Trophoblast cell (in vitro differentiated cells and primary cell): ENCODE measurements around the gene MYZAP.

ENCODE experiments used
- DNase-seq, 2 donors: peaks; one replicate each; pipeline ENCODE4 v3.0.0-alpha.2; 2016
- H2AFZ ChIP-seq: 2 replicates; pipeline ENCODE4 v1.6.1; 2013; ENCODE audit warnings: low read length, moderate library complexity, mild to moderate bottlenecking; ENCODE audit not compliant: insufficient read depth, poor library complexity
- H2AK5ac ChIP-seq: 2 replicates; pipeline ENCODE4 v1.6.1; 2013; ENCODE audit warnings: mild to moderate bottlenecking, low read length
- H2BK120ac ChIP-seq: 2 replicates; pipeline ENCODE4 v1.6.1; 2013; ENCODE audit warnings: low read length, mild to moderate bottlenecking, moderate library complexity; ENCODE audit not compliant: insufficient read depth, poor library complexity
- H2BK12ac ChIP-seq: 2 replicates; pipeline ENCODE4 v1.6.1; 2013; ENCODE audit warnings: mild to moderate bottlenecking, low read length, moderate library complexity
- H2BK5ac ChIP-seq: 2 replicates; pipeline ENCODE4 v1.6.1; 2013; ENCODE audit warnings: low read length, low read depth, moderate library complexity, mild to moderate bottlenecking; ENCODE audit not compliant: poor library complexity
- H3K14ac ChIP-seq: 2 replicates; pipeline ENCODE4 v1.6.1; 2013; ENCODE audit warnings: mild to moderate bottlenecking, low read length
- H3K18ac ChIP-seq: 2 replicates; pipeline ENCODE4 v1.6.1; 2013; ENCODE audit warnings: mild to moderate bottlenecking, low read length
- H3K23ac ChIP-seq: 2 replicates; pipeline ENCODE4 v1.6.1; 2013; ENCODE audit warnings: low read length
- H3K27ac ChIP-seq: 2 replicates; pipeline ENCODE4 v1.5.1; 2013; ENCODE audit warnings: low read depth, mild to moderate bottlenecking, inconsistent platforms, low read length, moderate library complexity
- H3K27me3 ChIP-seq: 2 replicates; pipeline ENCODE4 v1.6.1; 2013; ENCODE audit warnings: inconsistent platforms, mild to moderate bottlenecking, low read length, moderate library complexity; ENCODE audit not compliant: insufficient read depth
- H3K36me3 ChIP-seq, 2 experiments: 1 replicate in 1 of 2; 2 replicates in 1 of 2; pipeline ENCODE4 v1.6.1; 2013; ENCODE audit warnings: low read length in 2 of 2, mild to moderate bottlenecking in 2 of 2, moderate library complexity in 1 of 2; ENCODE audit not compliant: insufficient read depth in 2 of 2, control insufficient read depth in 1 of 2
- H3K4ac ChIP-seq: 2 replicates; pipeline ENCODE4 v1.6.1; 2013; ENCODE audit warnings: low read depth, mild to moderate bottlenecking, low read length, moderate library complexity
- H3K4me1 ChIP-seq, 2 experiments: 1 replicate in 1 of 2; 2 replicates in 1 of 2; pipeline ENCODE4 v1.6.1; 2013; ENCODE audit warnings: low read length in 2 of 2, mild to moderate bottlenecking in 2 of 2, moderate library complexity in 1 of 2; ENCODE audit not compliant: insufficient read depth in 2 of 2, control insufficient read depth in 1 of 2
- H3K4me2 ChIP-seq: 2 replicates; pipeline ENCODE4 v1.6.1; 2013; ENCODE audit warnings: inconsistent platforms, mild to moderate bottlenecking, low read length, moderate library complexity
- H3K4me3 ChIP-seq: 2 replicates; pipeline ENCODE4 v1.5.1; 2013; ENCODE audit warnings: mild to moderate bottlenecking, low read depth, low read length, inconsistent platforms
- H3K79me1 ChIP-seq: one replicate; pipeline ENCODE4 v1.6.1; 2013; ENCODE audit warnings: low read length
- H3K79me2 ChIP-seq: 2 replicates; pipeline ENCODE4 v1.6.1; 2013; ENCODE audit warnings: low read length, mild to moderate bottlenecking; ENCODE audit not compliant: control insufficient read depth, insufficient read depth, poor library complexity
- H3K9ac ChIP-seq: 2 replicates; pipeline ENCODE4 v1.6.1; 2013; ENCODE audit warnings: mild to moderate bottlenecking, low read length
- H3K9me3 ChIP-seq: 2 replicates; pipeline ENCODE4 v1.6.1; 2013; ENCODE audit warnings: low read depth, mild to moderate bottlenecking, control low read depth, inconsistent platforms, low read length; ENCODE audit not compliant: insufficient read depth
- H4K12ac ChIP-seq: 2 replicates; pipeline ENCODE4 v1.6.1; 2013; ENCODE audit warnings: low read depth, mild to moderate bottlenecking, low read length, moderate library complexity
- H4K8ac ChIP-seq: 2 replicates; pipeline ENCODE4 v1.6.1; 2013; ENCODE audit warnings: low read depth, mild to moderate bottlenecking, low read length, moderate library complexity
- H4K91ac ChIP-seq: one replicate; pipeline ENCODE4 v1.6.1; 2013; ENCODE audit warnings: low read depth, mild to moderate bottlenecking, low read length, moderate library complexity
- WGBS: extraction: QIAGEN DNeasy Blood & Tissue Kit; methylation state at CpG from one replicate; pipeline ENCODE4 v1.1.7; 2013; ENCODE audit warnings: missing lambda C conversion rate; ENCODE audit not compliant: insufficient read length, insufficient coverage; ENCODE audit errors: extremely low coverage; 5-methylcytosine and 5-hydroxymethylcytosine counted together

MYZAP gene

GRCh38 chr15:57705746-57706404, 114.2 kb downstream of the MYZAP start:
- H3K79me1 ChIP-seq: peaks cover 9% of the 10 kb centered on the region
- H2BK12ac ChIP-seq: no peak overlapping the region
- H3K18ac ChIP-seq: no peak overlapping the region
- DNase-seq: peak in 1 of 2 donors; percentile 4
- H4K12ac ChIP-seq: peak overlapping the region; percentile 33
- H3K9ac ChIP-seq: no peak overlapping the region
- H3K14ac ChIP-seq: no peak overlapping the region
- peaks cover 0 to 2% of the 10 kb centered on the region in 2 experiments for H3K4me1 ChIP-seq
- H2AFZ ChIP-seq: peak overlapping the region; percentile 89
- H2BK120ac ChIP-seq: peak overlapping the region; percentile 5
- H3K4me3 ChIP-seq: no peak overlapping the region
- H3K27me3 ChIP-seq: no peaks in the 10 kb centered on the region
- H2AK5ac ChIP-seq: no peak overlapping the region
- no peak overlapping the region for H3K23ac ChIP-seq
- H3K4me2 ChIP-seq: peak overlapping the region; percentile 61
- H3K9me3 ChIP-seq: peaks cover 4% of the 10 kb centered on the region
- H4K8ac ChIP-seq: peak overlapping the region; percentile 67
- H3K79me2 ChIP-seq: peaks cover 5% of the 10 kb centered on the region
- no peak overlapping the region for H3K27ac ChIP-seq
- WGBS: no CpG with 5 or more reads among the region's 12 CpGs
- H3K36me3 ChIP-seq: peaks cover 2 to 10% of the 10 kb centered on the region in 2 experiments
- peak overlapping the region; percentile 8 for H4K91ac ChIP-seq
- H3K4ac ChIP-seq: peak overlapping the region; percentile 8
- no peak overlapping the region for H2BK5ac ChIP-seq

DNA sequence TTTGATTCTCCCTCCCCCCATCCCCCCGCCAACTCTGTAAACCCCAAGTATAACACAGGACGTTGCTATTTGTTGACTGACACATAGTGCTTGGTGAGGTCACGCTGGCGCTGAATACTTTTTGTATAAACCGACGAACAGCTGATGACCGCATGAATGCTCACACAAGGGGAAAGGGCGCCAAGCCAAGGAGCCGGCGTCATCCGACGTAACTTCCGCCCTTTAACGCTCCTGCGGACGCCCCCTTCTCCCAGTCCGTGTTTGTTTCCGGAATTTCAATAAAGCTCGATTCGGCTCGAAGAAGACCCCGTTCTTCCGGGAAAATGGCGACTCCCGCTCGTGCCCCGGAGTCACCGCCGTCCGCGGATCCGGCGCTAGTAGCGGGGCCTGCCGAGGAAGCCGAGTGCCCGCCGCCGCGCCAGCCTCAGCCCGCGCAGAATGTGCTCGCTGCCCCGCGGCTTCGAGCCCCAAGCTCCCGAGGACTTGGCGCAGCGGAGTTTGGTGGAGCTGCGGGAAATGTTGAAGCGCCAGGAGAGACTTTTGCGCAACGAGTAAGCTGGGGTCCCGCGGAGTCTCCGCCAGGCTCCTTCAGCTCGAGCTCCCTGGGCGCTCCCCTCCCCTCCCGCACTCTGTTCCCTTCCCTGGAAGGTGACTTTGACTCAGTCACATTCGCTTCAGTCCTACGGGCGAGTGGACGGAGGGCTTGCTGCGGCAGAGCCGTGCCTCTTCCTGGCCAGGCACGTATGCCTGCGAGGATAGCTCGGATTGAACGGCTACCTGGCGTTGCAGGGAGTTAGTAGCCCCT, 114.9 kb downstream of the MYZAP start, which contains the start of gene POLR2M:
Gene POLR2M, plus strand, starts transcription at position 310 of the 805 bp plus-strand sequence. Its CDS starts 129 bp downstream, at position 439.
- Histone ChIP-seq H2AK5ac (peak within 1 kb of the TSS; percentile 52), H4K12ac (peak within 1 kb of the TSS; percentile 78), H2BK5ac (peak within 1 kb of the TSS; percentile 79), H3K18ac (peak within 1 kb of the TSS; percentile 81), H2AFZ (peak within 1 kb of the TSS; percentile 89), H3K79me2 (peaks cover 5% of the 10 kb centered on the region), H4K91ac (peak within 1 kb of the TSS; percentile 88), H2BK12ac (no peak within 1 kb of the TSS), H3K14ac (peak within 1 kb of the TSS; percentile 95), H3K27ac (peak within 1 kb of the TSS; percentile 58), H3K27me3 (no peaks in the 10 kb centered on the region), H3K4me1 (peaks cover 0 to 2% of the 10 kb centered on the region in 2 experiments), H2BK120ac (peak within 1 kb of the TSS; percentile 83), H3K79me1 (peaks cover 9% of the 10 kb centered on the region), H4K8ac (peak within 1 kb of the TSS; percentile 93), H3K23ac (peak within 1 kb of the TSS; percentile 8), H3K4me2 (peak within 1 kb of the TSS; percentile 95), H3K9me3 (peaks cover 4% of the 10 kb centered on the region), H3K4me3 (peak within 1 kb of the TSS; percentile 92), H3K4ac (peak within 1 kb of the TSS; percentile 90), H3K9ac (peak within 1 kb of the TSS; percentile 97), H3K36me3 (peaks cover 2 to 13% of the 10 kb centered on the region in 2 experiments)
- WGBS: no CpG with 5 or more reads among the region's 70 CpGs
- DNase-seq: peak; percentile 99

DNA sequence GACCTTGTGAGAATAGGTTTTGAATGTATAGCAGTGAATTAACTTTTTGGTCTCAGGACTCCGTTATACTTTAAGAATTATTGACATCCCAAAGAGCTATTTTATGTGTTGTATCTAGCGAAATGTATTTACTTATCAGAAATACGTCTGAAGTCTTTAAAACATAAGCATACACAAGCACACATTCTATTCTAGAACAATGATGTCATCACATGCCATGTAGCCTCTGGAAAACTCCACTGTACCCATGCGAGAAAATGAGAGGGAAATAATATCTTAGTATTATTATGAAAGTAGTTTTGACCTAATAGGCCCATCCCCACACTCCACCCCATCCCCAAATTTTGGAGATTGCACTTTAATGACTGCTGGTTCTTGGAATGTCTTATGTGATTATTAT, 116.3 kb downstream of the MYZAP start:
- DNase-seq: peak in 1 of 2 donors; percentile 15
- no peak overlapping the region for H3K14ac ChIP-seq
- no peak overlapping the region for H4K91ac ChIP-seq
- H4K8ac ChIP-seq: no peak overlapping the region
- no peak overlapping the region for H2BK12ac ChIP-seq
- H3K9me3 ChIP-seq: peaks cover 4% of the 10 kb centered on the region
- no peak overlapping the region for H2BK5ac ChIP-seq
- H3K27me3 ChIP-seq: no peaks in the 10 kb centered on the region
- H3K27ac ChIP-seq: no peak overlapping the region
- no peak overlapping the region for H3K23ac ChIP-seq
- no peak overlapping the region for H3K4ac ChIP-seq
- no peak overlapping the region for H3K18ac ChIP-seq
- H3K4me3 ChIP-seq: no peak overlapping the region
- H3K4me1 ChIP-seq: peaks cover 0 to 2% of the 10 kb centered on the region in 2 experiments
- H3K4me2 ChIP-seq: no peak overlapping the region
- H3K36me3 ChIP-seq: peaks cover 8 to 24% of the 10 kb centered on the region in 2 experiments
- H3K79me1 ChIP-seq: peaks cover 9% of the 10 kb centered on the region
- no peak overlapping the region for H2BK120ac ChIP-seq
- no peak overlapping the region for H4K12ac ChIP-seq
- H3K9ac ChIP-seq: no peak overlapping the region
- no peak overlapping the region for H2AK5ac ChIP-seq
- no CpG with 5 or more reads among the region's 4 CpGs for WGBS
- H3K79me2 ChIP-seq: peaks cover 5% of the 10 kb centered on the region
- H2AFZ ChIP-seq: no peak overlapping the region

DNA sequence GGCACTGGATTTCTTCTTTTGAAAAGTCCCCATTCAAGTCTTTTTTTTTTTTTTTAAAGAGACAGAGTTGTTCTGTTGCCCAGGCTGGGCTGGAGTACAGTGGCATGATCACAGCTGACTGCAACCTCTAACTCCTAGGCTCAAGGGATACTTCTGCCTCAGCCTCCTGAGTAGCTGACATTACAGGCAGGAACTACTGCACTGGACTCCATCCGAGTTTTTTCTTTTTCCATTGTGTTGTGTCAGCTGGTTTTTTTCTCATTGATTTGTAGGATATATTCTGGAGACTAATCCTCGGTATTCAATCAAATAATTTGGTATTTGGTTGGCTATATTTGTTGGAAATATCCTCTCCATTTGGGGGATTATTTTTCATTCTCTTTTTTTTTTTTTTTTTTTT, 126.6 kb downstream of the MYZAP start:
- H4K12ac ChIP-seq: no peak overlapping the region
- no peak overlapping the region for H2BK5ac ChIP-seq
- H2AFZ ChIP-seq: no peak overlapping the region
- peaks cover 9 to 10% of the 10 kb centered on the region in 2 experiments for H3K36me3 ChIP-seq
- H3K4me3 ChIP-seq: no peak overlapping the region
- no peaks in the 10 kb centered on the region for H3K27me3 ChIP-seq
- H3K79me1 ChIP-seq: no peaks in the 10 kb centered on the region
- H4K8ac ChIP-seq: no peak overlapping the region
- H3K79me2 ChIP-seq: no peaks in the 10 kb centered on the region
- no peak for DNase-seq
- H4K91ac ChIP-seq: no peak overlapping the region
- no peak overlapping the region for H3K9ac ChIP-seq
- no peak overlapping the region for H2BK120ac ChIP-seq
- no peak overlapping the region for H2AK5ac ChIP-seq
- H3K23ac ChIP-seq: no peak overlapping the region
- H3K9me3 ChIP-seq: no peaks in the 10 kb centered on the region
- no peak overlapping the region for H2BK12ac ChIP-seq
- H3K18ac ChIP-seq: no peak overlapping the region
- no peak overlapping the region for H3K4me2 ChIP-seq
- H3K4ac ChIP-seq: no peak overlapping the region
- no peak overlapping the region for H3K14ac ChIP-seq
- H3K27ac ChIP-seq: no peak overlapping the region
- WGBS: no CpG with 5 or more reads among the region's 2 CpGs
- no peaks in the 10 kb centered on the region for H3K4me1 ChIP-seq
